Measurements from ENCODE around the gene AQR.

The AQR gene

GRCh38 chr15:34883042-34883441, 86.5 kb downstream of the AQR start:
- in situ Hi-C loops (cut with MboI; ENCODE audit: low sequenced_read_pairs) = no loop called here

DNA sequence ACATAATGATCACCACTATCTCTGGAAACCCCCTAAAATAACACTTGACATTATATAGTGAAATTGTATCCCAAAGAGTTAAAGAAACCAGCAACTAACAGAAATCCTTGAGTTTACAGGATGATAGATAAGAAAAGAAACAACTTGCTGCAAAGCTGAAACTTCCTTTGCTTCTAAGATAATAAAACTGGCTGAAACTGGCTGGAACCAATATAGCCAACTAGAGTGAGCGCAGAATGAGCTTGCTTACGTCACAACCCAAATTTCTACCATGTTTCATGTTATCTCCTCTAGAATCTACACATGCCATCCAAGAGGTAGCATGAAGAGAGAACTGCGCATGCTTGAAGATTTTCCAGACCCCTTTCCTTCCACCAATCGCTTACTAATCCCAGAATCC, 90.4 kb downstream of the AQR start:
- in situ Hi-C loops (cut with MboI; ENCODE audit: low sequenced_read_pairs) = no loop called here

- in situ Hi-C loops (cut with MboI; ENCODE audit: low sequenced_read_pairs) = no loop called here
Observed at GRCh38 chr15:34876640-34877039, 92.9 kb downstream of the AQR start.

GRCh38 chr15:34869110-34869509, 100.4 kb downstream of the AQR start:
- in situ Hi-C loops (cut with MboI; ENCODE audit: low sequenced_read_pairs) = no loop called here

DNA sequence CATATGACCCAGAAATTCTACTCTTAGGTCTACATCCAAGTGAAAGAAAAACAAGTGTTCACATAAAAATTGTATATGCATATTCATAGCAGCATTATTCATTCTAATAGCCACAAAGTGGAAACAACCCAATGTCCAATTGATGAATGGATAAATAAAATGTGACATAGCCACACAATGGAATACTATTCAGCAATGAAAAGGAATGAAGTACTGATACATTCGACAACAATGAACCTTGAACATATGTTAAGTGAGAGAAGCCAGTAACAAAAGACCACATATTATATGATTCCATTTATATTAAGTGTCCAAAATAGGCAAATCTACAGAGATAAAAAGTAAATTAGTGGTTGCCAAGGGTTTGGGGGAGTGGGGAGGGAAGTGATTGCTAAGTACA, 104.0 kb downstream of the AQR start:
- in situ Hi-C loops (cut with MboI; ENCODE audit: low sequenced_read_pairs) = no loop called here

DNA sequence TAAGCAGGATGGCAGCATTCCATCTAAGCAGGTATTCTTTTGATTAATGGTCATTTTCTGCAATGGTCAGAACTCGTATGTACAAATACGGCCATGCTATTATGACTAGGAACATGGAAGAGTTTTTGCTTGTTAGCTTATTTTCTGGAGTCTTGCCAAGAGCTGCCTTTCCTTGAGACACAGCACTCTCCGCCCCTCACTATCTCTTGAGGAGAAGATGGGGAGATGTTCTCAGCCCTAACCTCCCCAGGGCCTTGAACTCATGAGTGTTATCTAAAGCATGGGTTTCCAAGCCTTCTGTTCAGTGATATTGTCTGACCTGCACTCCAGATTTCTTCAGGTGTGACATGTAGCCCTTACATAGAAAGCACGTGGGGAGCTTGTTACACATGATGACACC, 108.3 kb downstream of the AQR start:
- in situ Hi-C loops (cut with MboI; ENCODE audit: low sequenced_read_pairs) = no loop called here

- in situ Hi-C loops (cut with MboI; ENCODE audit: low sequenced_read_pairs) = no loop called here
Observed at GRCh38 chr15:34855893-34856292, 113.6 kb downstream of the AQR start.

- in situ Hi-C loops (cut with MboI; ENCODE audit: low sequenced_read_pairs) = no loop called here
Observed at GRCh38 chr15:34855413-34855812, 114.1 kb downstream of the AQR start.

GRCh38 chr15:34854232-34854631, 115.3 kb downstream of the AQR start:
- in situ Hi-C loops (cut with MboI; ENCODE audit: low sequenced_read_pairs) = no loop called here

GRCh38 chr15:34853001-34853758, 116.4 kb downstream of the AQR start:
- in situ Hi-C loops (cut with MboI; ENCODE audit: low sequenced_read_pairs) = no loop called here

DNA sequence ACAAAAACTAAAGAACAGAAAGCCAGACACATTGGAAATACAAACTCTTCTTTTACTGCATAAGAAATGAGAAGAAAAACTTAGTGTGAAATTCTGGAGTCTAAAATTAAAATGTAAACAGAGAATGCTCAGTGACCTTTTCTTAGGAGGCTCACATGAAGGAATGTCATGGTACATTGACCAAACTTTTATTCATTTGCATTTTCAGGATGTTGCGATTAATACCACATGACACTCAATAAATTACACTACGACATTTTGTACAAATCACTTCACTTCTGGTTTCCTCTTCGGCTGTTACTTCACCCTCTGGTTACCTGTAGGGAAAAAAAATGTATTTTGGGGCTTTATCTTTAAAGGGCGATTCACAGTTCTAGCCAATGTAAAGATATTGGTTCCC, 117.8 kb downstream of the AQR start:
- in situ Hi-C loops (cut with MboI; ENCODE audit: low sequenced_read_pairs) = no loop called here

DNA sequence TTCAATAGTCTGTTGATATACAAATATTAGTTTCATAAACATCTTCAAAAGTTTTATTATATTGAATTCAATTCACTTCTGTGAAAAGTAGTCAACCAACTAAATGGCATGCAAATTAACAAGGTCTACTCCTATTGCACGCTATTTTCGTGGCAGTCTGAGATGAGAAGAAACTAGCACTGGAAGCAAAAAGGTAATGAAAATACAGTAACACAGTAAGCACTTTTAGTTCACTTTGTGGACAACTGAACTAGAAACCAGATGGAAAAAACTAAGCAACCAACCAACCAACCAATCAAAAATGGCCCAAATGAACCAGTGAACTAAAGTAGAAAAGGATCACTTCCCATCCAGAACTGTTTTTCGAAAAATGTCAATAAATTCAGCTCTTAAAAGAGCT, 118.5 kb downstream of the AQR start:
- in situ Hi-C loops (cut with MboI; ENCODE audit: low sequenced_read_pairs) = no loop called here

DNA sequence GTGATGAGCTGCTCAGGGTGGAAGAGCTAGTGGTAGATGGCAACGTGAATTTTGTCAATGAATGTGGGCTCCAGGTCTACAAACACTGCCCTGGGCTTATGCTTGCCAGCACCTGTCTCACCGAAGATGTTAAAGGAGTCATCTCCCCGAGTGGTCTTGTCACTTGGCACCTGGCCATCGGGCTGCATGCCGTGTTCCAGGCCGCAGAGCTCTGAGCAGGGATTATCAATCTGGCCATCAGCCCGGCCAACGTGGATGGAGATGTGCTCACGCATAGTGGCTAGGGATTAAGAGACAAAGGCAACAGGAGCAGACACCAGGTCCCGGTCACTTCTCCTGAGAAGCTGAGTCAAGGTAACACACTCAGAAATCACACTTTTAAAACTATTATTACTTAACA, 119.4 kb downstream of the AQR start:
- in situ Hi-C loops (cut with MboI; ENCODE audit: low sequenced_read_pairs) = no loop called here

DNA sequence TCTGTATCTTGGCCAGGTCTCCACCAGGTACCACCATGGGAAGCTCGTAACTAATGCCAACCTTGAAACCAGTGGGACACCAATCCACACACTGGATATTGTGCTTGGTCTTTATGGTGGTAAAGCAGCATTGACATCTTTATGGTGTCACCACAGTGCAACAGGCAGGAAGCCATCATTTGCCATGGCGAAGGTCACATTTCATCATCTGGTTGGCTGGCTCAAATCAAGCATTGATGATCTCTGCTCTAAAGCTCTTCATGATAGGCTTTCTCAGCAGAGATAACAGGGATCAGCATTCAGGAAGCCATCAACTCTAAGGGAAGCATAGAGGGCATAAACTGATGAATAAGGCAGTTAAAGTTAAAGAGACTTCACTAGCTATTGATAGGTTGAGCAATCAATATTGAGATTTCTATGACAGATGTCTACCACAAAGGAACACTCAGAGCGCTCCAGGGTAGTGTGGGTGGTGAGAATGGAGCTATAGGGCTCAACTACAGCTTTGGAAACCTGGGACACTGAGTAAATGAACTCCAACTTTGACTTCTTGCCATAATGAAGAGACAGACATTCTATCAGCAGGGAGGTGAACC, 120.1 kb downstream of the AQR start:
- in situ Hi-C loops (cut with MboI; ENCODE audit: low sequenced_read_pairs) = no loop called here

GRCh38 chr15:34847598-34847997, 121.9 kb downstream of the AQR start:
- in situ Hi-C loops (cut with MboI; ENCODE audit: low sequenced_read_pairs) = no loop called here

DNA sequence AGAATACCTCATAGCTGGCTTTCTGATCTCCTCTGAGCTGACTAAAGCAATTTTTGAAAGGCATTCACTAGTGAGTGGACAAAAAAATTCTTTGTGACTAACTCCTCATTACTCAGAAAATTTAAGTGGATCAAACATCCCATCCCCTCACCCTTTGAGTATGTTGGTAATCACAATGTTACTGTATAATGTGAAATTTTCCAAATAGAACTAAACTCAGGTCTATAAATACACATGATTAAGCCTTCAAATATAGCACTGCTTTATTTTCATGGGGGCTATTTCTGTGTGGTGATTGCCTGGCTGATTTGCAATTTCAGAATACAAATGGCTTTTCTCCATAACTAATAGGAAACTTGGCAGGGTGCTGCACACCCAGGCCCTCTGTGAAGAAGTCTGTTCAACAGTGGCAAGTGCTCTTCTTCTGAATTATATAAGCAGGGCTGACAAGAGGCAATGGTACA, 128.2 kb downstream of the AQR start:
- in situ Hi-C loops (cut with MboI; ENCODE audit: low sequenced_read_pairs) = no loop called here

GRCh38 chr15:34838282-34838681, 131.3 kb downstream of the AQR start:
- in situ Hi-C loops (cut with MboI; ENCODE audit: low sequenced_read_pairs) = no loop called here

GRCh38 chr15:34837246-34838016, 132.1 kb downstream of the AQR start:
- in situ Hi-C loops (cut with MboI; ENCODE audit: low sequenced_read_pairs) = no loop called here

- in situ Hi-C loops (cut with MboI; ENCODE audit: low sequenced_read_pairs) = no loop called here
Observed at GRCh38 chr15:34828145-34828911, 141.2 kb downstream of the AQR start.

DNA sequence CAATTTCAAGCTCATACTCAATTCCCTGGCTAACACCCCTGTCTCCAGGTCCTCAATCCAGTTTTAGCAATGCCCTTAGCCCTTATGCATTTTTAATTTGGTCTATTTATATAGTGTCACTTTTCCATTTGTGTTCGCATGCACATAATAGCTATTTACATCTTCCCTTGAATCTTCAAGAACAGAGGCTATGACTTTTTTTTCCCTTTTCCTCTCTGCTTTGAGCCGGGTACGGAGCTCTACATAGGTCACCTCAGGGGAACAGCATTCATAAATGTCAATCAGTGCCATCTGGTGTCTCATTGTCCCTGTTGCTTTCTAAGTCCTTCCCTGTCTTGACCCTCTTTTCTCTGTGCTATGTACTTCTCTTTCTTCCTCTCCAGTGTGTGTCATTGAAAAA, 147.7 kb downstream of the AQR start:
- in situ Hi-C loops (cut with MboI; ENCODE audit: low sequenced_read_pairs) = no loop called here

DNA sequence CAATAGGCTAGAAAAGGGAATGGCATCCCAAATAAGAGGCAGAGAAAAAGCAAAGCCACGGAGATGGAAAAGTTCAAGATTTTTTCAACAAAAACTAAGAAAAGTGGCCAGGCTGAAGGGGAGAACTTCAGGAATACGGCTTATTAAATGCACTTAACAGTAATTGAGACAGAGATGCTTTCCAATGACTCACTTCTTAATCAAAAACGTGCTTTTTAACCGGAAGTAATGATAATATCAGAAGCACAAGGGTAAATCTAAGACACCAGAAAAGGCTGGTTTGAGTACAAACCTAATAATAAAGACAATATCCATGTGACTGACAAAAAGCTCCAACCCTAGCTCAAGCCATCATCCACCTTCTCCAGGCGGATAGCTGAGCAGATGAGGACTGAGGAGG, 149.4 kb downstream of the AQR start:
- in situ Hi-C loops (cut with MboI; ENCODE audit: low sequenced_read_pairs) = no loop called here
